Keratinocyte (primary cell): ENCODE data around the gene SMYD4.

Experiments
- EZH2 ChIP-seq: IDR thresholded peaks from one replicate; pipeline ENCODE4 v1.6.1; 2012; ENCODE audit warnings: inconsistent platforms, mild to moderate bottlenecking, low read length, moderate library complexity
- TF ChIP-seq, protein P1 (sequence below), 3 experiments: IDR thresholded peaks in 1 of 3; conservative IDR thresholded peaks in 1 of 3; optimal IDR thresholded peaks in 1 of 3; 2 replicates in 2 of 3; 3 replicates in 1 of 3; pipeline versions ENCODE3 to v1.5.1; 2011; ENCODE audit warnings: low read length in 3 of 3, mild to moderate bottlenecking in 3 of 3, moderate library complexity in 2 of 3, control low read depth in 1 of 3, inconsistent platforms in 1 of 3; ENCODE audit not compliant: insufficient read depth in 2 of 3; ENCODE audit errors: extremely low read depth in 1 of 3

DNA sequence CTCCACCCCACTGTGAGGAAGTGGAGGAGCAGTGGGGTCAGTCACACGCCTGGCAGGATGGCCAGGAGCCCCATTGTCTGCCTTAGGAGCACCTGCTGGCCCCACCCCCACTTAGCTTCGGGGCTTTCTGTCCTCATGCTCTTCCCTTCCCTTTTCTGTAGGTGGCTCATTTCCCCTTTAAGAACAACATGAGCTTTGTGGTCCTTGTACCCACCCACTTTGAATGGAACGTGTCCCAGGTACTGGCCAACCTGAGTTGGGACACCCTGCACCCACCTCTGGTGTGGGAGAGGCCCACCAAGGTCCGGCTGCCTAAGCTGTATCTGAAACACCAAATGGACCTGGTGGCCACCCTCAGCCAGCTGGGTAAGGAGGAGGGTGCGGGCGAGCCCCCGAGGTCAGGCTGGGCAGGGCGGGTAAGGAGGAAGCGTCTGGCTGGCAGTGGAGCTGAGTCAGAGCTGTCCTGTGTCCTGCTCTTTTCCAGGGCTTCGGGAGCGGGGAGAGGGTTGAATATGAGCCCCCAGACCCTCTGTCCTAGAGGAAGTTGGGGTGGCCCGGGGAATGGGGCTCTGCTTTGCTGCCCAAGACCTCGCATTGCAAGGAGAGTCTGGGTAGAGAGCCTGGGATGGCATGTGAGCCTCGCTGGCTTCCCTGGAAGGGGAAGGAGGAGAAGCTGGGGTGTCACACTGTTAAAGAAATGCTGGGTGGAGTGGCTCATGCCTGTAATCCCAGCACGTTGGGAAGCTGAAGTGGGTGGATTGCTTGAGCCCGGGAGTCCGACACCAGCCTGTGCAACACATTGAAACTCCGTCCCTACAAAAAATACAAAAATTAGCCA is 77.1 kb downstream of the SMYD4 start:
- TF ChIP-seq, protein P1, sequence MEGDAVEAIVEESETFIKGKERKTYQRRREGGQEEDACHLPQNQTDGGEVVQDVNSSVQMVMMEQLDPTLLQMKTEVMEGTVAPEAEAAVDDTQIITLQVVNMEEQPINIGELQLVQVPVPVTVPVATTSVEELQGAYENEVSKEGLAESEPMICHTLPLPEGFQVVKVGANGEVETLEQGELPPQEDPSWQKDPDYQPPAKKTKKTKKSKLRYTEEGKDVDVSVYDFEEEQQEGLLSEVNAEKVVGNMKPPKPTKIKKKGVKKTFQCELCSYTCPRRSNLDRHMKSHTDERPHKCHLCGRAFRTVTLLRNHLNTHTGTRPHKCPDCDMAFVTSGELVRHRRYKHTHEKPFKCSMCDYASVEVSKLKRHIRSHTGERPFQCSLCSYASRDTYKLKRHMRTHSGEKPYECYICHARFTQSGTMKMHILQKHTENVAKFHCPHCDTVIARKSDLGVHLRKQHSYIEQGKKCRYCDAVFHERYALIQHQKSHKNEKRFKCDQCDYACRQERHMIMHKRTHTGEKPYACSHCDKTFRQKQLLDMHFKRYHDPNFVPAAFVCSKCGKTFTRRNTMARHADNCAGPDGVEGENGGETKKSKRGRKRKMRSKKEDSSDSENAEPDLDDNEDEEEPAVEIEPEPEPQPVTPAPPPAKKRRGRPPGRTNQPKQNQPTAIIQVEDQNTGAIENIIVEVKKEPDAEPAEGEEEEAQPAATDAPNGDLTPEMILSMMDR (optimal IDR thresholded peaks at IDR 0.05 in 1 of 3, IDR thresholded peaks at IDR 0.05 in 1 of 3, conservative IDR thresholded peaks at IDR 0.05 in 1 of 3; ENCODE audit: extremely low read depth in 1 of 3, insufficient read depth in 2 of 3, low read length in 3 of 3): peak in 1 of 3 experiments; percentile 13
- no peak for TF ChIP-seq EZH2
